Dermis blood vessel endothelial cell (primary cell): ENCODE data around the gene WDR17. TPM values are rescaled to one million over a fixed set of nuclear protein-coding genes. Genes with fewer than 3 reads are reported as not detected.

ENCODE experiments used
- DNase-seq: peaks from one replicate; pipeline ENCODE4 v3.0.0; 2010
- total RNA-seq: library from RNA; depleted of rRNA; stranded (reverse); fragments of >200 nt; gene quantifications from 2 replicates; pipeline ENCODE4 v1.2.3, GENCODE V29; 2014

WDR17 gene
- 0.19 and 0.51 TPM in 2 replicates for total RNA-seq

DNA sequence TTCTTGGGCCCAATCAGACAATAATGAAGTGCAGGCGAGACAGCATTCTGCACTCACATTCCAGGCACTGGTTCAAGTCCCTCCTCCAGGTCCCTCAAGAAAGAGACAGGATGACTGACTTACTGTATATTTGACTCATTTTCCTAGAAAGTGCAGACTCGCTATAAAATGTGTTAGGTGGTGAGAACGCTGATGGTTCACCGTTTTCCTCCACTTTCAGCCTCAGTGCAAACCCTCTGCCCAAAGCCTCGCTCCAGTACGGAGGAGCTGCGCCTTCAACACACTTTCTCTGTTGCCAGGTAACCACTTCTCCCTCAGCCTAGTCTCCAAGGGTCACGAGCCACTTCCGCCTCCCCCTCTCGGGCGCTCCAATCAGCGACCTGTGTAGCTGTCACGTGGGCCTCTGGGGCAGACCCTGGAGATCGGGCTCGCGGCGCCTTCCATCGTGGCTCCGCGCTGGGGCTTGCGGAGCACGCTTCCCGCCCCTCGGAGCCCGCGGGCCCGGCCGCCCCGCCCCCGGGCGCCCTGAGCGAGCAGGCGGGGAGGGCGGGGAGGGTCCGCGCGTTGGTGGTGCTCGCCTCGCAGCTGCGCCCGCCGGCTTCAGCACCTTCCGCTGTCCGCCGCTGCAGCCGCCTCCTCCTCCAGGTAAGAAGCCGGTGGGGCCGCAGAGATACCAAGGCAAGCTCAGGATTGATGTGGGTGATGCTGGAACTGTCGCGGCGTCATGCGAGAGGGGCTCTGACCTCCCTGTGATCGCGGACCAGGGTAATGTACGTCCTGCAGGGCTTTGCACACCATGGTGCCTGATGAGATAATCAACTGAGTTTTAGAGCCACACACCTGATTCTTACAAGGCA is at the start of gene WDR17:
Gene WDR17 (plus strand): TSS at position 407 of the 857 bp plus-strand sequence. CDS start 45,740 bp downstream, outside the sequence.
- peak; percentile 2 for DNase-seq

DNA sequence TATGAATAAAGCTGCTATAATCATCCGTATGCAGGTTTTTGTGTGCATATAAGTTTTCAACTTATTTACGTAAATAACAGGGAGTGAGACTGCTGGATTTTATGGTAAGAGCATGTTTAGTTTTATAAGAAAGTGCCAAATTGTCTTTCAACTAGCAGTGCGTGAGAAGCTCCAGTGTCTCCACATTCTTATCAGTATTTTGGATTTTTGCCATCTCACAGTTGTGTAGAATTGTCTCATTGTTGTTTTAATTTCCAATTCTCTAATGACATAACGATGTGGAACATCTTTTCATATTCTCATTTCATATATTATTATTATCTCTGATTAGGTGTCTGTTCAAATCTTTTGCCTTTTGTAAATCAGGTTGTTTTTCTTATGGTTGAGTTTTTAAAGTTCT is 49.0 kb upstream of the WDR17 start:
- DNase-seq, result no peak

DNA sequence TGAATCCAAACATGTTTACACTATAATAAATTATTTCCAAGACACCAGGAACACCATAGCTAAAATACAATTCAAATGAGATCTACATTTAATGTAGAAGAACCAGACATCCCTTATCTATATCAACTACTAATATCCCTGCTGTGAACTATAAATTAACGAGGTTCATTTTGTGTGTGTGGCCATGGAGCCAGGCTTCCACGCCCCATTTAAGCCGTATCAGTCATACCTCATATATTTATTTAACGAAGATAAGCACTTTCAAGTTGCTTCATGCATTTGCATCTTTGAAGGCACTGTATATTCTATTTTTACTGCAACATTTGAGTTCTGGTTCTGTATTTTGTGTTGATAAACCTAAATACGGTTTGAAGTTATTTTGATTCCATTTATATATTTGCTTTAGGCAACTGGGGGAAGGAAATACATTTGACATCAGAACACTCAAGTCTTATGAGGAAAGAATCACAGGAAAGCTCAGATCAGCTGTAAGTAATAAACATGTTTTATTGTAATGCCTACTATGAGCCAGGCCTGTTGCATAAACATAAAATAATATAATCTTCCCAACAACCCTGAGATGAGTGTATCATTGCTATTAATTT is 45.1 kb upstream of the WDR17 start:
- DNase-seq, result no peak

DNA sequence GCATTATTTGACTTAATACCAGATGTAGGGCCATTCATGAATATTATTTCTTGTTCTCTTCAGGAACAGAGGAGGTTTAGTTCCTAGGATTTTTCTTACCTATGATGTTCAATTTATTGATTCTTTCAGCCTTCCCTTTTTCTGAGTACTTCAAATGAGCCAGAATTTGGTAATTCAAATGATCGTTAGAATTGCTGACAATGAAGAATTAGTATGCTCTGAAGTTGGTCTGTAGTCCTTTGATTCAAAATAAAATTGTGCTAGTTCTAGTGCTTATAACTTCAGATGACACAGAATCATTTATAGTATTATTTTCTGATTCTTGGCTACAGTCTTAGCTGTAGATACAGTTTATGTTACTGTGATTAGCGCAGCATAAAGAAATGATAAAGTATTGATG is 35.2 kb upstream of the WDR17 start:
- DNase-seq, result no peak

DNA sequence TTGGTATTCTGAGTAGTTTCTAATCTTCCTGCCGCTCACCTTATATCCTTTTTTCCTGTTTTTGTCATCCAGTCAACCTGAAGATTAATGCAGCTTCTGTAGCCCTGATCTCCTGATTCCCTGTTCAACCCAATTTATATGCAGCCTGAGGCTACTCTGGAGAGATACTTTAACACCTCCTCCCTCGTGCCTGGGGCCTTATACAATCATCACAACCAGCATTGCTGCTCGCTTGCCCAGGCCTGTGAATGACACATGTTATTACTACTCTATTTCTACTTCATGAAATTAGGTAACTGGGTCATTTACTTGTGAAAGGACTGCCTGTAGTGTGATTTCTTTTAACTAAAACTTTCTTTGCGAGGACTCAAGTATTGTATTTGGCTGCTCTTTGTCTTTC is 33.7 kb upstream of the WDR17 start:
- DNase-seq, result no peak

DNA sequence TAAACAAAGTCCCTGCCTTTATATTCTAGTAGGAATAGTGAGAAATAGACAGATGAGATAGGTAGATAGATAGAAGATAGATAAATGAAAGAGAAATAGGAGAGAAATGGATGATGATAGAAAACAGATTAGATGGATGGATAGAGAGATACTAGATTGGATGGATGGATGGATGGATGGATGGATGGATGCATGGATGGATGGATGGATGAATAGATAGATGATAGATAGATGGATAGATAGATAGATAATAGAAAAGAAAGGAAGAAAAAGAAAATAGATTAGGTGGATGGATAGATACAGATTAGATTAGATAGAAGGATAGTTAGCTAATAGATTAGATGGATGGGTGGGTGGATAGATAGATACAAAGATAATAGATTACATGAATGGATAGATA is 33.2 kb upstream of the WDR17 start:
- DNase-seq, result no peak

DNA sequence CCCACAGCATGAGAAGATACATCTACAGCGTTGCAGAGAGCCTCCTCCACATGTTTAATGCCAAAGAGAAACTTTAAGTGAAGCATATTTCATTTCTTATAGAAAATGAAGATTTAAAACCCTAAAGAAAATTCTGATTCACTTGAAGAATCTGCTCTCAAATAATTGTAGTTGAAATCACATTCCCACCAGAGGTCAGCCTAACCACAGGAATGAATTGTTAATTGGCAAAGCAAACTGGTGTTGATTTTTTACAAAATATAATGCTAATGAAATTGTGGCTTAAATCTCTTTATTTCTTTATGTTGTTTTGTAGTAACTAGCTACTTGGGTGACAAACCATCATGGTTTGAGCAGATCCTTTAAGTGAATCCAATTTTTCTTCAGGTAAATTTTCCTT is 31.1 kb upstream of the WDR17 start:
- DNase-seq, result peak; percentile 7

DNA sequence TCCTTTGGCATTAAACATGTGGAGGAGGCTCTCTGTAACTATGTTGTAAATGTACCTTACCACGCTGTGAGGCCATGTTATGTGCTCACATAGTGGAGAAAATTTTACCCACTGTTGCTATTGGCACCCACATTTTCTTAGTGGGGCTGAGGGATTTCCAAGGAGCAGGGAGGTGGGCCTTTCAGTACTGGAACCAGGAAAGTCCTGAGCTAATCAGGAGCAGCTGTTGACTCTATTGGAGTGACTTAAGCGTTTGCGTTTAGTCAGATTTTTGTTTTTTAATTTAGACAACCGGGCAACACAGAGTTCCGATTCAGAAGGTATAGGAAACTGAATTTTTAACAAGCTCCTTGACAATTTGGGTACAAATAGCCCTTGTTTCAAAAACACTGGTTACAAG is 30.7 kb upstream of the WDR17 start:
- no peak for DNase-seq

DNA sequence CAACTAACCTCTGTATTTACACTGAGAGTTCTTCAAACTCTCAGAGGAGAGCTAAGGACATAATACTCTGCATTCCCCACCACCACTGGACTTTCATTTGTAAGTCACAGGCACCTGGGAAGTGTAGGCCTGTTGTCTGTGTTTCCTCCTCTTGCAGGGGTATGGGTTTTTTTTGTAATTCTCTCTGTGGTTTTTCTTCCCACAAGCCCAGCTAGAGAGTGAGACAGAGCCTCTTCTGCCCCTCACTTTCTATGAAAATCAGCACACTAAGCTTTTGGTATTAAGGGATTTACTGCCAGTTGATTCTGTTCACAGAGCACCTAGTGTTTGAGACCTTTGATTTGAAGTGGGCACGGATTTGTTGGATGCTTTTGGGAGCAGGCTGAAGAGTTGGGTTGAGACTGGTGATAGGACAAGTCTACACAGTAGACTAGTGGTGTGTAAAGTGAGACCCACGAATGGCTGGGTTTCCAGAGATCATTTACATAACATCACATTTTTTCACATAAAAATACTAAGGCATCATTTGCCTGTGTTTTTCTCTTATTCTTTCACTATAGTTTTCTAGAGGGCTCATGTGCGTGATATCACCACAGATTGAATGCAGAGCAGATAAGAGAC is 28.9 kb upstream of the WDR17 start:
- DNase-seq, result no peak

DNA sequence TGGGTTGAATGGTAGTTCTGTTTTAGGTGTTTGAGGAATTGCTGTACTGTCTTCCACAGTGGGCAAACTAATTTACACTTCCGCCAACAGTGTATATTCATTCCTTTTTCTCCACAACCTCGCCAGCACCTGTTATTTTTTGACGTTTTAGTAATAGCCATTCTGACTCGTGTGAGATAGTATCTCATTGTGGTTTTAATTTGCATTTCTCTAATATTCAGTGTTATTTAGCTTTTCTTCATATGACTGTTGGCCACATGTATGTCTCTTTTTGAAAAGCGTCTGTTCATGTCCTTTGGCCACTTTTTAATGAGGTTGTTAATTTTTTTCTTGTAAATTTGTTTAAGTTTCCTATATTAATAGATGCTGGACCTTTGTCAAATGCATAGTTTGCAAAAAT is 26.9 kb upstream of the WDR17 start:
- DNase-seq, result no peak

DNA sequence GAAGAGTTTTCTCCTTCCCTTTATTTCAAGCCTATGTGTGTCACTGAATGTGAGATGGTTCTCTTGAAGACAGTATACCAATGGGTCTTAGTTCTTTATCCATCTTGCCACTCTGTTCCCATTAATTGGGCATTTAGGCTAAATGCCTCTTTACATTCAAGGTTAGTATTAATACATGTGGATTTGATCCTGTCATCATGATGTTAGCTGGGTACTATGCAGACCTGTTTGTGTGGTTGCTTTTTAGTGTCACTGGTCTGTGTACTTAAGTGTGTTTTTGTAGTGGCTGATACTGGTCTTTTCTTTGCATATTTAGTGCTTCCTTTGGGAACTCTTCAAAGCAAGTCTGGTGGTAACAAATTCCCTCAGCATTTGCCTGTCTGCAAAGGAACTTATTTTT is 23.4 kb upstream of the WDR17 start:
- no peak for DNase-seq

DNA sequence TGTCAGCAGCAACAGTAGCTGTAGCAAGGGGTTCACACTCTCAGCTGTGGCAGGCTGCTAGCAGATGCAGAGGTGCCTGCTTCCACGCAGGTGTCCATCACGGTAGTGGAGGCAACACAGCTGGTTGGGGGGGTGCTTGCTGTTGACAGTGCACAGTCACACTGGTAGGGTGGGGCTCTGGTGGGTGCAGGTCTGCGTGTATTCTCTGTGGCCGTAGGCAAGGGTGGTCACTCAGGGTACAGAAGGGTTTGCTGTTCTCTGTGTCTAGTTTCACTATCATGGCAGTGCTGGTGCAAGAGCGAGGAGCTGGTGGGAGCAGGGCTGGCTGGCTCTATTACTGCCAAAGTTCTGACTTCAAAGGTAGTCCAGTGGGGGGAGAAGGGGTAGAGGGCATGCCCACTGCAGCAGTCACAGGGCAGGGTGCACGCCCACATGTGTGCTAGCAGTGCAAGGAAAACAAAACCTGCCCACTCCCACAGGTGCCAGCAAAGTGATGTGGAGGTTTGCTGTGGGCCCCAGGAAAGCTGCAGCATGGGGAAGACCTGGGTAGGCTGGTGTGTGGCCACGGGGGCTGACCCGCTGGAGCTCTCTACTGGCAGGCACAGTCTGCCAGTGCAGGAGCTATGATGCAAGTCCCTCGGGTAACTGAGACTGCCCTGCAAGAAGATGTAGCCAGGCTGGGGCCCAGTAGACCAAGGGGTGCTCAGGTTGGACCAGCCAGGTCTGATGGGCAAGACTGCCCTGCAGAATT is 21.6 kb upstream of the WDR17 start:
- no peak for DNase-seq

DNA sequence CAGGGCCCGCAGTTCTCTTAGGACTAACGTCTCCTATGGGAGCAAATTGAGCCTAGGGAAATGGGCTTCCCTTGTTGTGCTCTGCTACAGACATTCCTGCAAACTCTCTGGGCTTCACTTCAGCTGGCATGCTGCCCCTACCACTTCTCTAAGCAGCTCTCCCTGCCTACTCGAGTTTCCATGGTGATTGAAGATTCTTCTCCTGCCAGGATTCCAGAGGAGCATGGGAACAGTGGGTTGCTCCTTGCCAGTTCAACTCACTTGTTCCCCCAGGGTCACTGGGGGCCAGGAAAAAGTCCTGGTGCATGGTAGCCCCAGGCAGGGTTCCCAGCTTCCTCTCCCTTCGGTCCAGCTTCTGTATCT is 21.1 kb upstream of the WDR17 start:
- no peak for DNase-seq

DNA sequence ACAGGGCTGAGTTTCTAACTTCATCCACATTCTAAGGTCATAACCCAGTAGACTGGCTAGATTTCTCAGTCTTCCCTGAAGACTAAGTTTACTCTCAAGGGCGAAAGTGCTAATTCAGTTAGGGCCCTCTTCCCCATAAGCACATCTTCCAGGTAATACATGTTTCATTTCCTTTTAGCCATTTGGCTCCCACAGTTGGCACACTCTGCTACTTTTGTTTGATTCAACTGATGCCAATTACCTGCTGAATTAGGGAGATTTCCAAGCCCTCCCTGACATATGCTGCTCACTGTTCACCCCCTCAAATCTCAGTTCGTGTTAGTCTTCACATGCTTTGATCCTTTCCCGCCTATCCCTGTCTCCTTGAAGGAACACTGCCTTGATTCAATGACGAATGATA is 17.0 kb upstream of the WDR17 start:
- DNase-seq, result no peak

DNA sequence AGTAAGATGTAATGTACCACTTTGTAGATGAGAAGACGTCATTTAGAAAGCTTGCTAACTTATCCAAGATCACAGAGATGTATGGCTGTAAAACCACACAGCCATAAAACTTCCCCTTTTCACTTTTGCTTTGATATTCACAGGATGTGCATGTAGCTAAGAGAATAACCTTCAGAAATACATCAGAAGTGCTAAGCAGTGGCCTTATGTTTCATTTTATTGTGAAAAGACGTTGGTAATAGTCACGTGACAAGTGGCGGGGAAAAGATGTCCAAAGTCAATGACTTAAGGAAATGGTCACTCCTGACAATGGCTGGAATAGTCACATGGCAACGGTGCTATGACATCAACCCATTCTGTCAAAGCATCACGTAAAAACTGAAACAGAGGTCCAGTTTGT is 12.9 kb upstream of the WDR17 start:
- no peak for DNase-seq

DNA sequence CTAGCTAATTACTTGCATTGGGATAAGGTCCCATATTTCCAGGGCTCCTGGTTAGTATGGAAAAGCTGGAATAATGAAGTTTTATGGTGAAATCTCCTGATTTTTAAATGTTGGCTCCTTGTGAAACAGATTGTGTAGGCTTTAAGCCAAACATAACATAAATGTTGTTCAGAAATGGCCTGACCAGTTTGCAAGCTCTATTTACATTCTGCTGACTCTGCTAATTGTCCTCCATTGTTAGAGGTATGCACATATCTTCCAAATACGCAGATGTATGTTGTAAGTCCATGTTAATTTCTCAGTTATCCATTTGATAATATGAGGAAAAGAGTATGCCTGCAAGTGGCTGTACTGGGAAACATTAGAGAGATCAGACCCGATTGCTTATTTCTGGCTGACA is 11.9 kb upstream of the WDR17 start:
- no peak for DNase-seq

DNA sequence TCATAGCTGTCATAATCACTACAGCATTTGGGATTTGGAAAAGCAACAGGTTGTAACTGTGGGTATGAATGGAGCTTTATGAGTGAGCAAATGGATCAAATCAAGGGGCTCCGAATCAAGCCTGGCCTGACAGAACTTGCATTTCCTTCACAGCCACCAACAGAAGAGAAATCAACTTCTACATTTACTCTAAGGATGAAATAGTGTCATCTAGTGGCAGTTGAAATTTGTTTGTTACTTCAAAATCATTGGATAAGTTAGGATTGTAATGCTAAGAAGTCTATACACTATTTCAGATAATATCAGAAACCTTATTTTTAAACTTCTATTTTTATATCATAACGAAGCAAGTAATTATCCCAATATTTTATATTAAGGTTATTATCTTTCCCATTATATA is 10.7 kb upstream of the WDR17 start:
- DNase-seq, result no peak

DNA sequence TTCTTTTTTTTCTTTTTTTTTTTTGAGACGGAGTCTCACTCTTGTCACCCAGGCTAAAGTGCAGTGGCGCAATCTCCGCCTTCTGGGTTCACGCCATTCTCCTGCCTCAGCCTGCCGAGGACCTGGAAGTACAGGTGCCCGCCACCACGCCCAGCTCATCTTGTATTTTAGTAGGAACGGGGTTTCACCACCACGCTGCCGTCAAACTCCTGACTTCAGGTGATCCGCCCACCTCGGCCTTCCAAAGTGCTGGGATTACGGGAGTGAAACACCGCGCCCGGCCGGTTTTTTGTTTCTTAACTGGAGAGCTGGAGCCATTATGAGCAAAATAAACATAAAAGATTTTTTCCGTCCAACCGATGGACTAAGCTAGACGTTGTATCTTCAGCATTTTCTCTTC is 1.9 kb upstream of the WDR17 start:
- DNase-seq, result no peak

DNA sequence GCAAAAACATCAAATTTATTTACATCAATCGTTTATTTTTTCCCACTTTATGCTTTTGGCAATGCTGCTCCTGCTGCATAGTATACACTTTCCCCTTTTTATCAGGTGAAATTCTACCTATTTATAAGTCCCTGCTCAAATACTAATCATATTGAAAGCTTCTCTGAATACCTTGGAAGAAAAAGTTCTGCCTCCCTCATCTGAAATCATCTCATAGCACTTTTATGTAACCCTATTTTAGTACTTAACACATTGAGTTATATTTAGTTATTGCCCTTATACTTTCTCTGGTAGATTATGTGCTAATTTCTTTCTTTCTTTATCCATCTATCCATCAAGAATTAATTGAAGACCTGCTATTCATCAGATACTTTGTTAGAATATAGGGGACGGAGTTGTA is 1.1 kb upstream of the WDR17 start:
- no peak for DNase-seq

DNA sequence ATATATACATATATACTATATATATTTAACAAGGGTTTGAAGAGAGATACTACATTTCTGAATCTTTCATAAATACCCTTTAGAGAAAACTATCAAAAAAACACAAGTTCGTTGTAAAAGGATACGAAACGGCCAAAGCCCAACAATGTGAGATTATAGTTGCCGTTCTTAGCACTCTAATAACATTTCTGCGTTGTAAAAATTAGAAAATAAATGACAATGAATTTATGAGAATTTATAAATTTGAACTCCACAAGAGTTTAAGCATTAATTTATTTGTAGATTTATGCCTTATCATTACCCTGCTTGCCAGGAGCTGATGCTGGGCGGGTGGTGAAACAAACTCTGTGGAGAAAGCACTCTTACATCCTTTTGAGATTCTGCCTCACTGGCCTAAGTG is 1.1 kb downstream of the WDR17 start:
- no peak for DNase-seq

DNA sequence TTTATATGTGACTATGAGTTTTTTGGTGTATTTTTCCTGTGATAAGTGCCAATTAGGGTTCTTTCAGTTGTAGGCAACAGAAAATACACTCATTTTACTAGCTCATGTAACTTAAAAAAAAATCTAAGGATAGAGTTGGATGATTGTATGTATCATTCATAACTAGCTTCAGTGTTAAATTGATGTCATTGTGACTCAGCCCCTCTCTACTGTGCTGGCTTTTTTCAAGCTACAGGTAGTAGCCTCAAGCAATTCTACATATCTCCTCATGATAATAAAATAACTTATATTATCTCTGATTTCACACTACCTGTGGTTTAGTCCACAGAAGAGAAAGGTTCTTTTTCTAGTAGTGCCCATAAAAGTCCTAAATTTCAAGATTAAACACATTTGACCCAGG is 11.9 kb downstream of the WDR17 start:
- DNase-seq, result no peak

DNA sequence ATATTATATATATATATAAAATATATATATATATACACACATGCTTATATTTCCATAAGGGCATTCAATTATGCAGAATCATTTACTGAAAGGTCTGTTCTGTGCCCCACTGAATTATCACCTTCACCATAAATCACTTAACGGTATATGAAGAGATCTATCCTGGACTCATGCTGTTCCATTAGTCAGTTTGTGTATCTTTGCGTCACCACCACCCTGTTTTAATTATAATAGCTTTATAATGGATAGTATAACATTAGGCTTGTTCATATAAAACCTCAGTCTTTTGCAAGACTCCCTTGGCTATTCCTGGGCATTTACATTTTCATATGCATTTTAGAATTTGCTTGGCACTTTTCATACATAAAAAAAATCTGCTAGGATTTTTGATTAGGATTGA is 19.1 kb downstream of the WDR17 start:
- DNase-seq, result no peak

DNA sequence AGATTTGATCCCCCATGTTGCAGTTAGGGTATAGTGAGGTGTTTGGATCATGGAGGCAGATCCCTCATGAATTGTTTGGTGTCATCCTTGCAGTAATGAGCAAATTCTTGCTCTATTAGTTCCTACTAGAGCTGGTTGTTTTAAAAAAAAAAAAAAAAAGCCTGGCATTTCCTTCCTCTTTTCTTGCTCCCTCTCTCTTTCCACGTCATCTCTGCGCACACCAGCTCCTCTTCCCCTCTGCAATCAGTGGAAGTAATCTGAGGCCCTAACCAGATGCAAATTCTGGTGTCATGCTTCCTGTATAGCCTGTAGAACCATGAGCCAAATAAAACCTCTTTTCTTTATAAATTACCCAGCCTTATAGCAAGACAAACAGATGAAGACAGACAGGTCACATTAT is 24.5 kb downstream of the WDR17 start:
- DNase-seq, result no peak

DNA sequence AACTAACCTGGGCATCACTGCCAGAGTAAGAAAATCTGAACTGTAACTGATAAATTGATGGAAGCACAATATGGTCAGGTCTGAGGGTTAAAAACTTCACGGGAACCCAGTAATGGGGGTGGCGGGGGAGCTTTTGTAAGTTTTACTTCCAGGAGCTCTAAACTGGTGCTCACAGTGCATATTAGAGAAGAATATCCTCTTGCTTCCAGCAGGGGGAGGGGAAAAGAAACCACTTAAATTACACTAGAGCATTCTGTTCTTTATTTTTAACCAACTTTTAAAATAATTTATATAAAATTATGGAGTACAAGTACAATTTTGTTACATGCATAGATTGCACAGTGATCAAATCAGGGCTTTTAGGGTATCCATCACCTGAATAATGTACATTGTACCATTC is 33.7 kb downstream of the WDR17 start:
- no peak for DNase-seq
